Ramos (cell line): Measurements from ENCODE around the gene TUBA4A.
"Not testable (repeated sequence)": the region's sequence is repeated elsewhere in the genome, so short reads cannot be mapped to it uniquely, and the experiment has no call there.

Experiments used
- in situ Hi-C: fragments of 300-500 bp; cut with MboI; formaldehyde crosslinking; loops from one replicate; pipeline ENCODE4 v1.14.3; 2022; ENCODE audit warnings: low sequenced_read_pairs; ENCODE audit not compliant: unreplicated experiment

Gene TUBA4A

DNA sequence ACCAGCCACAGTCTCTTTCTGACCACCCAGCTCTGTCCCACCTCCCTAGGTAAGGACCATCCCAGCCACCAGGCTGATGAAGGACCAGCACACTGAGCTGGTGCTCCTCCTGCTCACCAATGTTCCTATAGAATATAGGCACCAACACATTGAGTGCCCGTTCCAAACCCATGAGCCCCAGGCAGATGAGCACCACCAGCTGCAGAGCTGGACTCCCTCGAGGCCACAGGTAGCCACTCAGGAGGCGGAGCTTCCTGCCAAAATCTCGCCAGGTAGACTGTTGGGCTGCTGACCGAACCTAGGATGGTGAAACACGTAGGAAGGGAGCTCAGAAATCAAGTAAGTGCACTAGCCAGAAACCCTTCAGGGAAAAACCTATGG, 37.2 kb downstream of the TUBA4A start:
- in situ Hi-C loops: no loop called here

DNA sequence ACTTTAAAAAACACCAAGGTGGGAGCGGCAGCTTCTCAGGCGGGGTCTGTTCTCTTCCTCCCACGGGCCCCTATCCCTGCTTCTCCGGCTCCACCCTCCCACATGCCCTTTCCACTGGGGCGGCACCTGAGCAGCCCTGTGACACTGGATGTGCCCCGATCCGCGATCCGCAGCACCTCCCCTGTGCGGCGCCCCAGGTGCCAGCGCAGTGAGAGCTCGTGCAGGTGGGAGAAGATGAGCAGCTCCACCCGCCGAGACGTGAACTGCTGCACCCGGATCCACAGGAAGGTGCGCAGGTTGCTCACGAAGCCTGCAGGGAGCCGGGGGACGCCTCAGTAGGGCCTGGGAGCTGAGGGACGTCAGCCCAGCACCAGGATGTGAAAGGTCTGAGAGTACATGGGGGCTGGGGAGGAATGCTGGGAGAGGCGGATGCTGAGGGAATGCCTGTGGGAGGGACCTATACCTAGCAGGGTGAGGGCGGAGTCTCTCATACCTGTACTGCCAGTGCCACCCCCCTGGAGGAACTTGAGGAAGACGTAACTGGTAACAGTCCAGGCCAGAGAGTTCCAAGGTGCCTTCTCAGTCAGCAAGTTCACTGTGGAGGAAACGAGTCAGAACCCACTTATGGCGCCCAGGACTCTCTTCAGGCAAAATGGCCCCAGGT, 37.7 kb downstream of the TUBA4A start:
- in situ Hi-C loops: no loop called here

DNA sequence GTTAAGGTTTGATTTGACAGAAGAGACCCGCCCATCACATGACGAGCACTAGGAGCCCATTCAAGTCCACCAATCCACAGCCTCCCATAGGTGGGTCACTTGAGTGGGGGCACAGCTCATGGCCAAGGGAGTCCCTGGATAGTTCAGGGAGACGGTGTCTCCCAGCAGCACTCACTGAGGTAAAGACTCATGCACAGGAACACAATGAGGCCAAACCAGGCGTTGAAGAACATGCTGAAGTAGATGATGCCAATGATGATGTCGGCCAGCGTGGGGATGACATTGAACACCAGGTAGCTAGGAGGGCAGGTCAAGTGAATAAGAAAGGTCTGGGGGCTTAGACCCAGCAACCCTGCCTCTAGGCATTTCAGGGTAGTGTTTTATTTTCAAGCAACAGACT, 38.9 kb downstream of the TUBA4A start:
- in situ Hi-C loops: no loop called here

DNA sequence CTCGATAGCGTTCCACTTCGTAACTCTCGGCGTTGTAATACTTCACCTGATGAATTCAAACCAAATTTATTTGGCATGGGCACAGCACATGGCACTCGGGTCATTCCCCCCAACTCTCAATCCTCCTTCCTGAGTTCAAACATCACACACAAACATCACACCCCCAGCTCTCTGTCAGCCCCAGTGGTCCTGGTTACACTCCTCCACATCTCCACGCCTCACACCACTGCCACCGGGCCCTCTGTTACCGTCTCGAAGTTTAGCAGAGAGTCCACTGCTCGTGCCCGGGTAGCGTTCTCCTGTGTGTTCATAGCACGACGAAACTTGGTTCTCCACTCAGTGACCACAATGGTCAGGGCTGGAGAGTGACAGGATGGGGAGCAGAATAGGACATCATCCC, 39.6 kb downstream of the TUBA4A start:
- in situ Hi-C loops: no loop called here

DNA sequence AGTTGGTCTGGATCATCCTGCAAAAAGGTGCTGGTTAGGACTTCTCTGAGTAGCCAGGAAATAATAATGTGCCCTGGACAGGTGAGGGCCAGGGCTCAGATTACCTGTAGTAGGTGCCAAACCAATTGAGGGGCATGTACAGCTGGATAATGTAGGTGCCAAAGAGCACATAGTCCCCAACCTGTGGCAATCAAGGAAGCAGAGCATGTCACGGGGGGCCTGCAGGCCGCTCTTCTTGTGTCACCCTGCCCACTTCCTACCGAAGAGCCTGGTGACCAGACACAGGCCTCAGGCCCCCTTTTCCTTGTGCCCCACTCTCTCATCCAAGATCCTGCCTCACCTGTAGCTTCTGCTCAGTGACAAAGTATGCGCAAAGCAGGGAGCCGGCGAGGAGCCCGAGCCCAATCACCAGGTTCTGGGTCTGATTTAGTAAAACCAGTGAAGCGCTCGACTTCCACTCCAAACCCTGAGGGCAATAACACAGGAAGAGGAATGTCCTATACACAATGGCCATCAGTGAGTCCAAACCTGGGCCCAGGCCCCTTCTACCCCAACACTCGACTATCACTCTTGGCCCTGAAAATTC, 40.1 kb downstream of the TUBA4A start:
- in situ Hi-C loops: no loop called here

DNA sequence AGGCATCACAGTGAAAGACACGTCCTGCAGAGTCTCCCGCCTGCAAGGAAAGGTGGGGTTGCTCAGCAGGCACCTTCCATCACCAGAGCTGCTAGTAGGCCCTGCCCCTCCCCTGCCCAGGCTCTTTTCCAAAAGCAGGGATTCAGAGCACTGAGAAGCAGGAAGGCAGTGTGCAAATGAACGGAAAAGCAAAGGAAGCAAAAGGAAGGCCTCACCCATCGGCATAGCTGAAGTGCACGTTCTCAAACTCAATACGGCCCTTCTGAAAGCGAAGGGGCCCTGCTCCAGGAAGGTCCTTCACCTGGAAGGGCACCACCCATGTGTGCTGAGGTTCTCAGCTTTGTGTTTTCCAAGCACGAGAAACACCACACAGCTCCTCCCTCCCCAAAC, 40.7 kb downstream of the TUBA4A start:
- in situ Hi-C loops: no loop called here

DNA sequence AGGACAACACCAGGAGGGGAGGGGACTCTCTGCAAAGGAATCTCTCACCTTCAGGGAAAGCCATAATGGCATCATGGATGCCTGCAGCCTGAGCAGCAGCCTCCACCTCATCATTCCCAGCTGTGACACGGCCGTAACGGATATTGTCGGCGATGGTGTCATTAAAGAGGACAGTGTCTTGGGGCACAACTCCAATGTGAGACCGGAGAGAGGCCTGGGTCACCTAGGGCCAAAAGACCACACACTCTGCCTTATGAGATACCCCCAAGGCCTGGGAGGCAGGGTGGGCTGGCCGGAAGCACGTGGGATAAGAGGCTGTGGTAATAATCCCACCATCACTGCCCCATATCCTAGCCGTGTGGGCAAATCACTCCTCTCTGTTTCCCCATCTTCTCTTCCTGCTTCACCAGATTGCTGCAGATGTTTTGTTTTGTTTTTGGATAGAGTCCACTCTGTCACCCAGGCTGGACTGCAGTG, 42.8 kb downstream of the TUBA4A start:
- in situ Hi-C loops: no loop called here

DNA sequence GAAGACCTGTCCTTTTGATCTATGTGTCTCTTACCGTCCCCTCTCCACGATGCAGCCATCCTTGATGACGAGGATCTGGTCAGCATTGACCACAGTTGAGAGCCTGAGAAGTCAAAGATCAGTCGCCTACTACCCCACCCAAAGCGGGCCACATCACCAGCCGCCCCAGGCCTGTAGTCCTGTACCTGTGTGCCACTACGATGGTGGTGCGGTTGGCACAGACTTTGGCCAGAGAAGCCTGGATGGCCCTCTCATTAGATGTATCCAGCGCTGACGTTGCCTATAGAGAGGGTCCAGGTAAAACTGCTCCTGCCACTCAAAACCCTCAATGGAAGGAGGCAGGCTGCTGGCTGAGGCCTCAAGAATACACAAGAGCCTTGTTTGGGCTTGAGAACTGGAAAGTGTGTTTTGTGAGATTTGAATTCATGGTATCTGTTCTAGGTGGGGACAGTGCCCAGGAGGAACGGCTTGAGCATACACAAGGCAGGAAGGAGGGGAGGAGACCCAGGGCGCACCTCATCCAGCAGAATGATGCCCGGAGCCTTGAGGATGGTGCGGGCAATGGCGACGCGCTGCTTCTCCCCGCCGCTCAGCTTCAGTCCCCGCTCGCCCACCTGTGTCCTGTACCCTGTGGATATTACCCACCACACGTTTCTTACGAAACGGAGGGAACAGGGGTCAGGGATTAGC, 43.4 kb downstream of the TUBA4A start:
- in situ Hi-C loops: no loop called here

DNA sequence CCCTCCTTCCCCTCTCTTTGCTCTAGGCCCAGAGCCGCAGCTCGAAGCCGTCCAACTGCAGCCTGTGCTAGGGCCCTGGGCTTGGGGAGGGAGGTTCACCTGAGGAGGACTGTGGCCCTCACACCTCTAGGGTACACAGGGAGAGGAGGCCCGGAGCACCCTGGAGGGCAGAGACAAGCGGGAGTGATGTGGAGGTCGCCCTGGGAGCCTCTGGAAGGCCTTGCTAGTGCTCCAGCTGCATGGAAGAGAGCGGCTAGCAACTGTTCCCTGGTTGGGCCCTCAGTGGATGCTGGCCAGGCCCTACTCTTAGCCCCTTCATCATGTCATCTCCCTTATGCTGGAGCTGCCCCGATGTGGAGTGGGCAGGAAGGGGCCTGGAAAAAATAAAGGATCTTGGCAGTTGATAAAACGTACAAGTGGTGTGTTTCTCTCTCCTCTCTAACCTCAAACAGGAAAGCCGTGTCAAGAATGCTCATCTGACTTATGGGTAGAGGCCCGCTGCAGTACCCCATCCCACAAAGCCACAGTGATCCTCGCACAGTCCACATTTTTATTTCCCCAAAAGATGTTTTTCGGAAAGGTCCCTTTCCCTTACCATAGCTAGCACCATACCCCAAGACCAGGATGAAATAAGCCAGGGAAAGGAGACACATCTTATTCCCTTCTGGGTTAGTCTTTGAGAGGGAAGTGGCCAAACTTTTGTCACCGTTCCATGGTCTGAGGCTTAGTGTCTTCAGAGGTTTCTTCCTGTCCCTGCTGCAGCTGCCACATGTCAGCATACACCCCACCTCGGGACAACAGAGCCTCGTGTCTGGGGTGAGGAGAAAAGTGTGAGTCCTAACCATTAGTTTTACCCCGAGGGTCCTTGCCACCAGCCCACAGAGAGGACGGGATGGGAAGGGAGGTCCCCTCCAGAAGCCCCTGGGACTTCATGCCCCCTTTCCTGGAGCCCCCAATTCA, 44.2 kb downstream of the TUBA4A start:
- in situ Hi-C loops: loop anchor here (5.0 kb wide), 1 partner anchor 37 kb away; the partner anchor contains the start of gene SLC23A3

DNA sequence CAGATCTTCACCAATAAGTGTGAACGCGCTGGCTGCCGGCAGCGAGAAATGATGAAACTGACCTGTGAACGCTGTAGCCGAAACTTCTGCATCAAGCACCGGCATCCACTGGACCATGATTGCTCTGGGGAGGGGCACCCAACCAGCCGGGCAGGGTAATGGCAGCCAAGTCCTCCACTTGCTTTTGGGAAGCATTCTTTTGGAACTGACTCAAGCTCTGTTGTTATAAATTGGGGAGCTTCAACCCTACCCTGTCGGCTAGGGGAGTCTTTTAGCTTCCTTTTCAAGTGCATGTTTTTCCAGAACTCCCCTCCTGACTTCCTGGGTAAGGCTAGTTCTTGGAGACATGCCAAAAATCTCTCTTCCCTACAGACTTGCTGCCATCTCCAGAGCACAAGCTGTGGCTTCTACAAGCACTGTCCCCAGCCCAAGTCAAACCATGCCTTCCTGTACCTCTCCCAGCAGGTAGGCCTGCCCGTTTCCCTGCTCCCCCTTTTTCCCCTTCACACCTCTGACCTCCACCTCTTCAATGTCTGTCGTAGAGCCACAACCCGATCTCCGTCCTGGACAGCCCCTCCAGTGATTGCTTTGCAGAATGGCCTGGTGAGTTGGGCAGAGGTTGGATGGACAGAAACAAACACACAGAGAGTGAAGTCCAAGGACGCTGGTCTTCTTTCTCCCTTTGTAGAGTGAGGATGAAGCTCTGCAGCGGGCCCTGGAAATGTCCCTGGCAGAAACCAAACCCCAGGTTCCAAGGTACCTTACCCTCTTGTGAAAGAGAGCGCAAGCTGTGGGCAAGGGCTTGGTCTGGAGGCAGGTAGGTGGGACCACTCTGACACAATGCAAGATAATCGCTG, 45.6 kb downstream of the TUBA4A start:
- in situ Hi-C loops: loop anchor here (5.0 kb wide), 1 partner anchor 36 kb away; the partner anchor contains the start of gene SLC23A3

DNA sequence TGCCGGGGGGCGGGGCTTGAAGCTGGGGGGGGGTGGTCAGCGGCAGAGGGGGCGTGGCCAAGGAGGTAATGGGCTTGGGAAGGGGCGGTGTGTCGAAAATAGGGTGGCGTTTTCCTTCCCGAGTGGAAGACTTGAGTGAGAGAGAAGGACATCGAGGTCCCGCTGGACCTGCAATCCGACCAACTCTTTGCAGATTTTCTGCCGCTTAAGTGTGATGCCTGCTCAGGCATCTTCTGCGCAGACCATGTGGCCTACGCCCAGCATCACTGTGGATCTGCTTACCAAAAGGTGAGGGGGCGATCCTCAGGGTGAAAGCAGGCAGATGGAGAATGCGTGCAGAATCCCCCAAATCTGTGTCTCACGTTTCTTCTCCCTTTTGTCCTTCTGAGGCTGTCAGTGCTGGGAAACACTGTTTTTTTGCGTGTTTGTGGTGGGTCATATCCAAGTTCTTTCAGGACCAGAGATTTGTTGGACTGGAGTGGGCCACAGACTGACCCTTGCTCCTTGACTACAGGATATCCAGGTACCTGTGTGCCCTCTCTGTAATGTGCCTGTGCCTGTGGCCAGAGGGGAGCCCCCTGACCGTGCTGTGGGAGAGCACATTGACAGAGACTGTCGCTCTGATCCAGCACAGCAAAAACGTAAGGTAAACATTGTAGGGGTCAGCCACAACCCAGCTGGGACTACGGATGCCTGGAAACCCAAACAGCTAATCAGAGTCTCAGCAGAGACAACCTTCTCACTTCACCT, 46.4 kb downstream of the TUBA4A start:
- in situ Hi-C loops: loop anchor here (5.0 kb wide), 1 partner anchor 35 kb away; the partner anchor contains the start of gene SLC23A3

DNA sequence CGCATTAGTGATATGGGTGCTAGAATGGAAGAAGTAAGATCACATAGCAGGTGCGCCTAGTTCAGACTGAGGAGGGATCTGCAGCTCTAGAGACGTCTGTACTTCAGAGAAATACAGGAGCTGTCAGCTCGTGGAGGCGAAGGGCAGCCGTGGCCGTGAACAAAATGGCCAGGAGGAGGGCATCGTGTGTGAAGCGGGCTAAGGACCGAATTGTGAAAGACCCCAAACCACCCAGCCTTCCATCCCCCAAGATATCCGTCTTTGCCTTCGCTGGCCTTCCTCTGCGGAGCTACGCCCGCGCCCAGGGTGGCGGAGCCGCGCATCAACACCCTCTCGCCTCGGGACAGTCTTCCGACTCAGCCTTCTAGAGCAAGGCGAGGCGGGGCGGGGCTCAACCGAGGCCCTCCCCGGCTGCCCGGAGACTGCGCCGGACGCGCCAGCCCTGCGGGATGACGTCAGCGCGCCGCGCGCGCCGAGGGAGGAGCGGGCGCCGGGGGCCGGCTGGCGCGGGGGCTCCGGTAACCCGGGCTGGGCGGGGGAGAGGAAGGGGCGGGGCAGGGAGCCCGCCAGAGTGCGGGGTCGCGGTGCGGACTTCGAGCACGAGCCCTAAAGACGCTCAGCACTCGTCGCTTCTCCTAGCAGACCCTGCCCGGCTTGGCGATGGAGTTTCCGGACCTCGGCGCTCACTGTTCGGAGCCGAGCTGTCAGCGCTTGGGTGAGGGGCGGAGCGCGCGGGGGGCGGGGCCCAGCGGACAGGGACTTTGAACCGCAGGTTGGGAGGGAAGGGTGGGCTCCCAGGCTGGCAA, 47.2 kb downstream of the TUBA4A start, which contains the start of gene ZFAND2B:
Gene ZFAND2B (plus strand): TSS at position 455 of the 806 bp plus-strand sequence. CDS start 206 bp downstream, at position 661.
- in situ Hi-C loops: loop anchor here (5.0 kb wide), 1 partner anchor 34 kb away; the partner anchor contains the start of gene SLC23A3

DNA sequence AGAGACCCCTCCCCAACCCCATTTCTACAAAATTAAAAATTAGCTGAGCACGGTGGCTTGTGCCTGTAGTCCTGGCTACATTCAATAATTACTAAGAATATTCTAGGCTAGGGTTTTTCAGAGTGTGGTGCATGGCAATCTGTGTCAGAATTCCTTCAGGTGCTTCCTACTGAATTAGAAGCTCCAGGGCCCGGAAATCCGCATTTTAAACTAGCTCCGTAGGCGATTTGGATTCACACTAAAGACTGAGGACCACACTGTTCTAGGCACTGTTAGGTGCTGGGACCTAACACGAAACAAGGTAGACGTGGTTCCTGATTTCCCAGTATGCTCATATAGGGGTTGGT, 47.8 kb downstream of the TUBA4A start:
- in situ Hi-C loops: loop anchor here (5.0 kb wide), 1 partner anchor 34 kb away; the partner anchor contains the start of gene SLC23A3

DNA sequence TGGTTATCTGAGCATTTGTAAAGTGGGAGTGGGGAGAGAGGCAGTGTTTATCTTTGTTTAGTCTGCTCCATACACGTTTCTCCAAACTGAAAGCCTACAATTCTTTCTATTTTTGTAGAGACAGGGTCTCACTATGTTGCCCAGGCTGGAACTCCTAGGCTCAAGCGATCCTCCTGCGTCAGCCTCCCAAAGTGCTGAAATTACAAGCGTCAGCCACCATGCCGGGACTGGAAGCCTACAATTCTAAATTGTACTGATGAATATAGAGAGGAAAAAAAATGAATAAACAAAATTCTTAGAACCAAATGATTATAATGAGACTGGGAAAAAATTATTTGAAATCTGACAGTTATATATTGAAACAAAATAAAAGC, 48.6 kb downstream of the TUBA4A start:
- in situ Hi-C loops: loop anchor here (5.0 kb wide), 1 partner anchor 33 kb away; the partner anchor contains the start of gene SLC23A3

DNA sequence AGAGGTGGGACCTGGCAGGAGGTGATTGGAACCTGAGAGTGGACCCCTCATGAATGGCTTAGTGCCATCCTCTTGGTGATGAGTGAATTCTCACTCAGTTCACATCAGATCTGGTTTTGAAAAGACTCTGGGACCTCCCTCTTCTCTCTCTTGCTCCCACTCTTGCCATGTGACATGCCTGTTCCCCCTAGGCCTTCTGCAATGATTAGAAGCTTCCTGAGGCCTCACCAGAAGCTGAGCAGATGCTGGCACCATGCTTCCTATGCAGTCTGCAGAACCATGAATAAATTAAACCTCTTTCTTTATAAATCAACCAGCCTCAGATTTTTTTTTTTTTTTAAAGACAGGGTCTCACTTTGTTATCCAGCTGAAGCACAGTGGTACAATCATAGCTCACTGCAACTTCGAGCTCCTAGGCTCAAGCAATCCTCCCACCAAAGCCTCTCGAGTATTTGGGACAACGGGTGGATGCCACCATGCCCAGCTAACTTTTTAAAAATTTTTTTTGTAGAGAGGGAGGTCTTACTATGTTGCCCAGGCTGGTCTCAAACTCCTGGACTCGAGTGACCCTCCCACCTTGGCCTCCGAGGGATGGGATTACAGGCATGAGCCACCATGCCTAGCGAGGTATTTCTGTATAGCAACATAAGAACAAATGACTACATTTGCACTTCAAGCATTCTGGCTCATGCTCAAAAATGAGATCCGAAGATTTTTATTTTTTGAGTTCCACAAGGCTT, 49.1 kb downstream of the TUBA4A start:
- in situ Hi-C loops: loop anchor here (5.0 kb wide), 1 partner anchor 32 kb away; the partner anchor contains the start of gene SLC23A3

DNA sequence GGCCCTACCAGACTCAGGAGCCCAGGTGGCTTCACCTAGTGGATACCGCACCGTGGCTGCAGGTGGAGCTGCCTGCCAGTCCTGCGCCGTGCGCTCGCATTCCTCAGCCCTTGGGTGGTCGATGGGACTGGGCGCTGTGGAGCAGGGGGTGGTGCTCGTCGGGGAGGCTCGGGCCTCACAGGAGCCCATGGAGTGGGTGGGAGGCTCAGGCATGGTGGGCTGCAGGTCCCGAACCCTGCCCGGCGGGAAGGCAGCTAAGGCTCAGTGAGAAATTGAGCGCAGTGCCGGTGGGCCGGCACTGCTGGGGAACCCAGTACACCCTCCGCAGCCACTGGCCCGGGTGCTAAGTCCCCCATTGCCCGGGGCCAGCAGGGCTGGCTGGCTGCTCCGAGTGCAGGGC, 52.4 kb downstream of the TUBA4A start:
- in situ Hi-C loops: not testable (repeated sequence)
